Pancreas (tissue), 10 donors: ENCODE results near the gene AUP1. TPM values are rescaled to one million over a fixed set of nuclear protein-coding genes. Genes with fewer than 3 reads are reported as not detected.

ENCODE experiments used
- ATAC-seq, 4 donors: fragments of 200-7000 bp; cut with Tn5 transposase; one replicate each; pipeline versions ENCODE4 v1.8.0 to v1.9.1; 2020; ENCODE audit warnings: mild to moderate bottlenecking in 4 of 4, moderate library complexity in 4 of 4
- DNase-seq, 6 donors: peaks; one replicate each; pipeline ENCODE4 v3.0.0-alpha.2; 2020
- FAIRE-seq: peaks from 2 replicates; lab custom pipeline; 2012; peaks lifted over from hg19 to GRCh38; lab: Jason Lieb, UNC
- H3K27ac ChIP-seq, 4 donors: fragments of 200-600 bp; sonication (generic); 1 replicate in 3 of 4; 2 replicates in 1 of 4; pipeline versions ENCODE4 v1.5.0 to v1.8.0; 2020
- H3K27me3 ChIP-seq, 4 donors: fragments of 200-600 bp; one replicate each; pipeline ENCODE4 v1.8.0; 2021
- H3K36me3 ChIP-seq, 3 donors: fragments of 200-600 bp; sonication (generic) in 1 of 3; one replicate each; pipeline versions ENCODE4 v1.5.0 to v1.8.0; 2020 to 2021
- H3K4me1 ChIP-seq, 3 donors: fragments of 200-600 bp; one replicate each; pipeline ENCODE4 v1.8.0; 2021
- H3K4me3 ChIP-seq, 4 donors: fragments of 200-600 bp; sonication (generic) in 2 of 4; one replicate each; pipeline versions ENCODE4 v1.5.0 to v1.8.0; 2020 to 2021
- H3K9me3 ChIP-seq, 4 donors: fragments of 200-600 bp; one replicate each; pipeline ENCODE4 v1.8.0; 2021
- CTCF ChIP-seq, 4 donors: fragments of 200-600 bp; sonication (generic) in 3 of 4; IDR thresholded peaks; one replicate each; pipeline versions ENCODE4 v1.5.0 to v1.8.0; 2021; ENCODE audit warnings: antibody characterized with exemption in 4 of 4
- WGBS, 2 donors: extraction: QIAGEN DNeasy Blood & Tissue Kit; methylation state at CpG; one replicate each; pipeline ENCODE4 v1.1.7; 2013; 5-methylcytosine and 5-hydroxymethylcytosine counted together
- intact Hi-C, 3 donors: fragments of 100-400 bp; cut with DNase I; formaldehyde crosslinking; loops; one replicate each; pipeline versions ENCODE4 v1.11.1 to v1.14.2; 2022
- polyA plus RNA-seq, 2 donors: library from polyadenylated mRNA; stranded (reverse); fragments of 200-250 nt; gene quantifications; one replicate each; pipeline ENCODE4 v1.2.3, GENCODE V29; 2013
- total RNA-seq, 6 donors: library from RNA; stranded (reverse); fragmentation: NEBNext Ultra II Directional in 4 of 6; extraction: Animal tissue kit (Norgen Biotek cat#: 25700) in 4 of 6; gene quantifications; one replicate each; pipeline versions ENCODE4 v1.2.1 to v1.2.4, GENCODE V29; 2021 to 2023
- donor health status: healthy with polysubstance abuse.
- donor health status: DM: no; HTN: no; CAD: no; lungs with moderate emphysema.
- donor health status: DM: no; HTN: no; CAD: no.
- donor health status: control.
- donor health status: control.
- donor health status: Bipolar disorder and iron deficiency.
- donor health status: DM: yes; HTN: yes; CAD: no.
- donor health status: DM: no; HTN: no; CAD: no.
- donor health status: DM: no; HTN: no; CAD: no.
- donor health status: DM: yes; HTN: yes; CAD: no.

The AUP1 gene
- total and polyA plus RNA-seq, 8 donors, result 62.1 to 258 (median 71.8) TPM

- Histone ChIP-seq H3K27ac (peak overlapping the region; percentile 23 to 74 (median 48)), H3K27me3 (peaks cover 0 to 6% (median 0%) of the 10 kb centered on the region in 4 donors), H3K4me1 (peaks cover 8 to 30% (median 11%) of the 10 kb centered on the region in 3 donors), H3K9me3 (no peaks in the 10 kb centered on the region), H3K4me3 (peak overlapping the region; percentile 38 to 75 (median 52)), H3K36me3 (no peaks in the 10 kb centered on the region)
- ATAC-seq, result peak; percentile 59 to 66 (median 64)
- peak; percentile 73 to 90 (median 82) for DNase-seq
- FAIRE-seq, result no peak
- intact Hi-C loops, result no loop called here
- 1% methylated on average over 65 to 67 of the region's 67 CpGs for WGBS, 2 donors
- TF ChIP-seq CTCF (IDR thresholded peaks at IDR 0.05), result no peak
These were observed 26.6 kb downstream of the AUP1 start for GRCh38 chr2:74502720-74503505.

GRCh38 chr2:74502147-74502719, 27.3 kb downstream of the AUP1 start:
- FAIRE-seq, result no peak
- intact Hi-C loops, result no loop called here
- Histone ChIP-seq H3K4me1 (peaks cover 11 to 33% (median 12%) of the 10 kb centered on the region in 3 donors), H3K36me3 (no peaks in the 10 kb centered on the region), H3K9me3 (no peaks in the 10 kb centered on the region), H3K27me3 (peaks cover 0 to 6% (median 0%) of the 10 kb centered on the region in 4 donors), H3K27ac (peak overlapping the region; percentile 23 to 74 (median 48)), H3K4me3 (peak overlapping the region; percentile 38 to 75 (median 52))
- ATAC-seq, result peak; percentile 42 to 63 (median 50)
- TF ChIP-seq CTCF (IDR thresholded peaks at IDR 0.05), result no peak
- WGBS, 2 donors, result 10 to 13% methylated on average over 32 of the region's 32 CpGs
- DNase-seq, result peak in 3 of 6 donors; percentile 37 to 54 (median 47)

- no peak for TF ChIP-seq CTCF (IDR thresholded peaks at IDR 0.05)
- no peak overlapping the region for H3K27ac ChIP-seq
- intact Hi-C loops, result no loop called here
- no peaks in the 10 kb centered on the region for H3K36me3 ChIP-seq
- H3K27me3 ChIP-seq, result peaks cover 0 to 6% (median 0%) of the 10 kb centered on the region in 4 donors
- FAIRE-seq (no peak), ATAC-seq (no peak), DNase-seq (no peak)
- WGBS, 2 donors, result 81 to 88% methylated on average over 18 of the region's 18 CpGs
- H3K4me1 ChIP-seq, result peaks cover 8 to 29% (median 12%) of the 10 kb centered on the region in 3 donors
- peak overlapping the region in 1 of 4 donors; percentile 75 for H3K4me3 ChIP-seq
- H3K9me3 ChIP-seq, result no peaks in the 10 kb centered on the region
These were observed 28.0 kb downstream of the AUP1 start for GRCh38 chr2:74501335-74502071.

GRCh38 chr2:74500578-74500946, 28.9 kb downstream of the AUP1 start:
- Histone ChIP-seq H3K4me1 (peaks cover 0 to 20% (median 7%) of the 10 kb centered on the region in 3 donors), H3K9me3 (no peaks in the 10 kb centered on the region), H3K4me3 (no peak overlapping the region), H3K27ac (no peak overlapping the region), H3K27me3 (peaks cover 0 to 6% (median 0%) of the 10 kb centered on the region in 4 donors), H3K36me3 (no peaks in the 10 kb centered on the region)
- ATAC-seq (no peak), FAIRE-seq (no peak), DNase-seq (no peak)
- intact Hi-C loops, result no loop called here
- no peak for TF ChIP-seq CTCF (IDR thresholded peaks at IDR 0.05)
